Calu3 (cell line): Measurements from ENCODE around the gene SLC27A5. TPM values are rescaled to one million over a fixed set of nuclear protein-coding genes. Genes with fewer than 3 reads are reported as not detected.

ENCODE experiments used
- BruUV-seq: library from RNA; stranded (reverse); fragments of 400-500 nt; replicated peaks from 2 replicates; lab custom pipeline; 2021; lab: Mats Ljungman, UMichigan
- CTCF ChIA-PET: fragments of 300-600 bp; sonication (Branson Sonifier 250); formaldehyde crosslinking; loops from one replicate; lab custom pipeline; 2022; ENCODE audit warnings: antibody characterized with exemption; lab: Charles Lee
- DNase-seq: peaks from one replicate; pipeline ENCODE4 v3.0.0; 2022
- H3K27ac Mint-ChIP-seq: one replicate; pipeline ENCODE4 v1.8.0; 2022; ENCODE audit warnings: mixed read lengths; ENCODE audit not compliant: unreplicated experiment
- H3K27me3 Mint-ChIP-seq: one replicate; pipeline ENCODE4 v1.8.0; 2022; ENCODE audit warnings: mixed read lengths; ENCODE audit not compliant: unreplicated experiment
- H3K36me3 Mint-ChIP-seq: one replicate; pipeline ENCODE4 v1.8.0; 2022; ENCODE audit warnings: mild to moderate bottlenecking, moderate library complexity, mixed read lengths; ENCODE audit not compliant: insufficient read depth, unreplicated experiment
- H3K4me1 Mint-ChIP-seq: one replicate; pipeline ENCODE4 v1.8.0; 2022; ENCODE audit warnings: mild to moderate bottlenecking, low read depth, mixed read lengths; ENCODE audit not compliant: unreplicated experiment
- H3K4me3 Mint-ChIP-seq: one replicate; pipeline ENCODE4 v1.8.0; 2022; ENCODE audit warnings: mild to moderate bottlenecking, low read depth, moderate library complexity, mixed read lengths; ENCODE audit not compliant: unreplicated experiment
- H3K9me3 Mint-ChIP-seq: one replicate; pipeline ENCODE4 v1.8.0; 2022; ENCODE audit warnings: low read depth, mixed read lengths; ENCODE audit not compliant: unreplicated experiment
- intact Hi-C: fragments of 100-400 bp; cut with micrococcal nuclease; formaldehyde crosslinking; loops from one replicate; pipeline ENCODE4 v1.10.0; 2022; ENCODE audit not compliant: unreplicated experiment
- total RNA-seq: library from RNA; stranded (reverse); gene quantifications from 2 replicates; pipeline ENCODE4 v1.2.3, GENCODE V29; 2022
- TF ChIP-seq, protein P1 (sequence below): fragments of 200-600 bp; IDR thresholded peaks from one replicate; pipeline ENCODE4 v1.8.0; 2022; ENCODE audit warnings: antibody characterized with exemption; ENCODE audit not compliant: unreplicated experiment

SLC27A5 gene
- total RNA-seq, 1 experiment from 2014 or later: 3.7 TPM

DNA sequence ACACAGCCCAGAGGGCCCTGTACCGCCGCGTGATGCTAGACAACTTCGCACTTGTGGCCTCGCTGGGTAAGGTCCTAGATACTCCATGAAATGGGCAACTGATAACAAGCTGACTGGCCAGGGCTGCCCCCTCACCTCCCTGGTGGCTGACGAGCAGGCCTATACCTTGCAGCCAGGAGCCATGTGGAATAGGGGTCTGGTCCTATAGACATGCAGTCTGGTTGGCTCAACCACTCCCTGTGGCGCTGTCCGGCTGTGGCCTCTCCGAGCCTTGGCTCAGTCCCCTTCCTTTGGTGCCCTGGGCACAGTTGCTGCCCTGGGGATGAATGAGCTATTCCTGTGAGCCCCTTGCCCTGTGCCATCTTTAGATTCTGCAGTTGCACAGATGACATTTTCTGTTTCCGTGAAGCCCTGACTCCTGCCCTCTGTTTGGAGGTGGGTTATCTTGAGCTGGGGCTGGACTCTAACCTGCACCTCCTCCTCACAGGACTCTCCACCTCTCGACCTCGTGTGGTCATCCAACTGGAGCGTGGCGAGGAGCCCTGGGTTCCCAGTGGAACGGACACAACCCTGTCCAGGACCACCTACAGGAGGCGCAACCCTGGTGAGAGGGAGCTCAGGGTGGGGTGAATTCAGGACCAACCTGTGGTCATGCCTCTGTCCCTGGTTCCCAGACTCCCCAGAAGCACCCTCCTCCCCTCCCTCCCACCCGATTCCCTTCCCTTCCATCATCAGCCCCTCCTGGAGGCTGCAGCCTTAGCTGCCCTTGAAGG lies 42.4 kb downstream of the SLC27A5 start:
- H3K36me3 Mint-ChIP-seq: peaks cover 60% of the 10 kb centered on the region
- no TSS peak for BruUV-seq
- TF ChIP-seq, protein P1, sequence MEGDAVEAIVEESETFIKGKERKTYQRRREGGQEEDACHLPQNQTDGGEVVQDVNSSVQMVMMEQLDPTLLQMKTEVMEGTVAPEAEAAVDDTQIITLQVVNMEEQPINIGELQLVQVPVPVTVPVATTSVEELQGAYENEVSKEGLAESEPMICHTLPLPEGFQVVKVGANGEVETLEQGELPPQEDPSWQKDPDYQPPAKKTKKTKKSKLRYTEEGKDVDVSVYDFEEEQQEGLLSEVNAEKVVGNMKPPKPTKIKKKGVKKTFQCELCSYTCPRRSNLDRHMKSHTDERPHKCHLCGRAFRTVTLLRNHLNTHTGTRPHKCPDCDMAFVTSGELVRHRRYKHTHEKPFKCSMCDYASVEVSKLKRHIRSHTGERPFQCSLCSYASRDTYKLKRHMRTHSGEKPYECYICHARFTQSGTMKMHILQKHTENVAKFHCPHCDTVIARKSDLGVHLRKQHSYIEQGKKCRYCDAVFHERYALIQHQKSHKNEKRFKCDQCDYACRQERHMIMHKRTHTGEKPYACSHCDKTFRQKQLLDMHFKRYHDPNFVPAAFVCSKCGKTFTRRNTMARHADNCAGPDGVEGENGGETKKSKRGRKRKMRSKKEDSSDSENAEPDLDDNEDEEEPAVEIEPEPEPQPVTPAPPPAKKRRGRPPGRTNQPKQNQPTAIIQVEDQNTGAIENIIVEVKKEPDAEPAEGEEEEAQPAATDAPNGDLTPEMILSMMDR: no peak
- peaks cover 14% of the 10 kb centered on the region for H3K4me1 Mint-ChIP-seq
- no peaks in the 10 kb centered on the region for H3K9me3 Mint-ChIP-seq
- CTCF ChIA-PET: no interaction called here
- intact Hi-C loops: no loop called here
- H3K27ac Mint-ChIP-seq: no peak overlapping the region
- no peak overlapping the region for H3K4me3 Mint-ChIP-seq
- no peaks in the 10 kb centered on the region for H3K27me3 Mint-ChIP-seq
- no peak for DNase-seq

GRCh38 chr19:58468216-58468839 lies 43.5 kb downstream of the SLC27A5 start:
- H3K9me3 Mint-ChIP-seq: no peaks in the 10 kb centered on the region
- intact Hi-C loops: no loop called here
- H3K36me3 Mint-ChIP-seq: peaks cover 50% of the 10 kb centered on the region
- H3K27me3 Mint-ChIP-seq: no peaks in the 10 kb centered on the region
- peak overlapping the region; percentile 80 for H3K4me3 Mint-ChIP-seq
- TF ChIP-seq, protein P1: no peak
- CTCF ChIA-PET: no interaction called here
- peaks cover 14% of the 10 kb centered on the region for H3K4me1 Mint-ChIP-seq
- peak overlapping the region; percentile 38 for H3K27ac Mint-ChIP-seq
- no TSS peak for BruUV-seq
- DNase-seq: no peak

- TF ChIP-seq, protein P1: no peak
- BruUV-seq: no TSS peak
- peaks cover 37% of the 10 kb centered on the region for H3K36me3 Mint-ChIP-seq
- no peaks in the 10 kb centered on the region for H3K27me3 Mint-ChIP-seq
- H3K4me3 Mint-ChIP-seq: peak within 1 kb of the TSS; percentile 80
- peaks cover 14% of the 10 kb centered on the region for H3K4me1 Mint-ChIP-seq
- intact Hi-C loops: no loop called here
- H3K27ac Mint-ChIP-seq: peak within 1 kb of the TSS; percentile 52
- peak; percentile 99 for DNase-seq
- H3K9me3 Mint-ChIP-seq: no peaks in the 10 kb centered on the region
- CTCF ChIA-PET: interaction anchor here (0.9 kb wide), 1 partner anchor 15 kb away, joined by 3 read pairs; no protein-coding TSS in a partner anchor
Observed at GRCh38 chr19:58466760-58467589, 44.8 kb downstream of the SLC27A5 start, which contains the start of gene ZNF324. Gene ZNF324, plus strand, starts transcription at chr19:58467080. Its CDS starts 2,106 bp downstream, at chr19:58469186.

GRCh38 chr19:58466089-58466759 lies 45.6 kb downstream of the SLC27A5 start:
- CTCF ChIA-PET: interaction anchor here (0.5 to 0.6 kb wide), 2 partner anchors 58 to 280 kb away, joined by 3 read pairs; partner anchors contain the start of gene ZNF584
- Mint-ChIP-seq H3K27me3 (no peaks in the 10 kb centered on the region), H3K27ac (peak overlapping the region; percentile 52), H3K36me3 (peaks cover 33% of the 10 kb centered on the region), H3K4me3 (peak overlapping the region; percentile 80), H3K4me1 (peaks cover 14% of the 10 kb centered on the region), H3K9me3 (no peaks in the 10 kb centered on the region)
- intact Hi-C loops: no loop called here
- TF ChIP-seq, protein P1: no peak
- no TSS peak for BruUV-seq
- no peak for DNase-seq
